ENCODE results near the gene NENF.
"Not testable (repeated sequence)": the region's sequence is repeated elsewhere in the genome, so short reads cannot be mapped to it uniquely, and the experiment has no call there.

Gene NENF

DNA sequence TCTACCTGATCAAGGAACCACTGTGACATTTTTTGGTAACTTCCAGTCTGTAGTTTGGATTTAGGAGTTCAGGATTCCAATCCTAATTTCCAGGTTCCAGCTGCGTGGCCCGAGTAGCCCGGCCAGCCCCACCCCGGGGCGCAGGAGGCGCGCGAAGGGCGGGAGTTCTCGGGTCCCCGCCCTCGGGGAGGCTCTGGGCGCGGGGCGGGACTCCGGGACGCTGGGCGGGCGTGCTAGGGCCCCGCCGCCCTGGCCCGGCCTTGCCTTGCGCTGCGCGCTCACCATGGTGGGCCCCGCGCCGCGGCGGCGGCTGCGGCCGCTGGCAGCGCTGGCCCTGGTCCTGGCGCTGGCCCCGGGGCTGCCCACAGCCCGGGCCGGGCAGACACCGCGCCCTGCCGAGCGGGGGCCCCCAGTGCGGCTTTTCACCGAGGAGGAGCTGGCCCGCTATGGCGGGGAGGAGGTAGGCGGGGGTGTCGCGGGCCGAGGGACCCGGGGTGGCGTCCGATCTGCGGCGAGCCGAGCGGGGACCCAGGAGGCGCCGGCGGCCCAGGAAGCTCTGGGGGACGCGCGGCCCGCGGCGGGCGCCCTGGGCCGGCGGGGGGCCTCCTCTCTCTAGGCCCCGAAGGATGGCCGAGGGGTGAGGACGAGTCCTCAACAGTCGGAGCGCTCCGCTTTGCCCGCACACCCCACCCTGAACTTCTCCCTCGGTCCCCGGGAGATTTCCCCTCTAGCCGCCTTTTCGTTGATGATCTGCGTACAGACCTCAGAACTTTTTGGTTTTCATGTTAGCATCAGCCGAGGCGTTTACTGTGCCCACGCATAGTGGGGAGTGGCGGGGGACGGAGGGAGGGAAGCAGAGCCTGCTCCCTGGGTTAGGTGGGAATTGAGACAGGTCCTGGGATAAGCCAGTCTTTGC is at the start of gene NENF:
NENF (plus strand) TSS at position 260 of the 916 bp plus-strand sequence; CDS start at position 284, 24 bp downstream.
- TF ChIP-seq CTCF (IDR thresholded peaks at IDR 0.05): no peak
- peak within 1 kb of the TSS; percentile 92 to 99 for H3K27ac ChIP-seq
- DNase-seq (ENCODE audit: low spot score): peak; percentile 84

DNA sequence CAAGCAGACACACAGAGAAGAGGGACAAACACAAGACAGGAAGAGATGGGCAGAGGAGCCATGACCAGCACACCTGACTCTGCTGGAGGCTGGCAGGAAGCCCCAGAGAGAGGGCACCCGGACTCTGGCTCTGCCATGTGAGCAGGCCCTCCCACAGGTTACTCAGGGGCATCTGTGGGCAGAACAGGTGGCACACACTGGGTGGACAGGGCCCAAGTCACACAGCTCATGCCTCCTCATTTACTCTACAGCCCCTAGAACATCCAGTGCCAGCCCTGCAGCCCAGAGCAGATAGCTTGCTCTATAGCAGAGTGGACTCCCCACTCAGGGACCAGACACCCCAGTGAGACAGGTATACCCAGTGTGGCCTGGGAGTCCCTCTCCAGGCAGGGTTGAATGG is 46.7 kb upstream of the NENF start:
- Histone ChIP-seq H3K27ac (no peak overlapping the region), H3K4me3 (no peak overlapping the region)
- no peak for TF ChIP-seq CTCF (IDR thresholded peaks at IDR 0.05)
- DNase-seq (ENCODE audit: low spot score): no peak

More for the DNA sequence above, at the start of gene NENF:
- H3K4me3 ChIP-seq: peak within 1 kb of the TSS; percentile 82

GRCh38 chr1:212388985-212389716 is 43.6 kb upstream of the NENF start:
- TF ChIP-seq CTCF (IDR thresholded peaks at IDR 0.05): no peak
- Histone ChIP-seq H3K4me3 (no peak overlapping the region), H3K27ac (no peak overlapping the region)
- no peak for DNase-seq (ENCODE audit: low spot score)

- not testable (repeated sequence) for H3K4me3 ChIP-seq; H3K27ac ChIP-seq; DNase-seq (ENCODE audit: low spot score)
These were observed 36.9 kb upstream of the NENF start for GRCh38 chr1:212395678-212396437.

DNA sequence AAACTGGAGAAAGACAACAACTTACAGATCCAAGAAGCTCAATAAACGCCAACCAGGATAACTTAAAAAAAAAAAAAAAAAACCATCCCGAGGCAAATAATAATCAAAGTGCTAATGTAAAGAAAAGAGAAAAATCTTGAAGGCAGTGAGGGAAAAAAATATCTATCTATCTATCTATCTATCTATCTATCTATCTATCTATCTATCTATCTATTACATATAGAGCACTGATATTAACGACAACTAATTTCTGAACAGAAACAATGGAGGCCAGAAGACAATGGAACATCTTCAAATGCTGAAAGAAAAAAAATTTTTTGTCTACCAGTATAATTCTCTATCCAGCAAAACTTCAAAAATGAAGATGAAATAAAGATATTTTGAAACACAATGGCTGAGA is 36.1 kb upstream of the NENF start:
- TF ChIP-seq CTCF (IDR thresholded peaks at IDR 0.05): no peak
- DNase-seq (ENCODE audit: low spot score): no peak
- no peak overlapping the region for H3K27ac ChIP-seq
- no peak overlapping the region for H3K4me3 ChIP-seq

- TF ChIP-seq CTCF (IDR thresholded peaks at IDR 0.05): no peak
- Histone ChIP-seq H3K4me3 (no peak overlapping the region), H3K27ac (no peak overlapping the region)
- no peak for DNase-seq (ENCODE audit: low spot score)
These were observed 35.5 kb upstream of the NENF start for GRCh38 chr1:212397171-212397570.

DNA sequence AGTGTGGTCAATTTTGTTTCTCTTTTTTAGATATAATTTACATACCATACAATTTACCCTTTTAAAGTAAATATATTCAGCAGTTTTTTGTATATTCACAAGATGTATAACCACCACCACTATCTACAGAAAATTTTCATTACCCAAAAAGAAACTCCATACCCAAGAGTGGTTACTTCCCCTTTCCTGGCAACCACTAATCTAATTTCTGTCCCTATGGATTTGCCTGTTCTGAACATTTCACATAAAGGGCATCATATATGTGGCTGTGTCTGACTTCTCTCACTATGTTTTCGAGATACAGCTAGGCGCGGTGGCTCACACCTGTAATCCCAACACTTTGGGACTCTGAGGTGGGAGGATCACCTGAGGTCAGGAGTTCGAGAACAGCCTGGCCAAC is 31.7 kb upstream of the NENF start:
- H3K27ac ChIP-seq: no peak overlapping the region
- H3K4me3 ChIP-seq: no peak overlapping the region
- no peak for TF ChIP-seq CTCF (IDR thresholded peaks at IDR 0.05)
- no peak for DNase-seq (ENCODE audit: low spot score)

Data from coronary artery (tissue), 2 donors.